ENCODE measurements around the gene CREB5.
A peak's percentile ranks its signal among the peaks of the same experiment; 100 is the strongest.

- TF ChIP-seq CTCF (IDR thresholded peaks at IDR 0.05; ENCODE audit: borderline replicate concordance, extremely low read depth, low read length, poor library complexity, severe bottlenecking), result peak; percentile 39
- TF ChIP-seq EZH2 (IDR thresholded peaks at IDR 0.05; ENCODE audit: borderline replicate concordance, low read depth, low read length, severe bottlenecking), result no peak
Observed at GRCh38 chr7:28853834-28854749, 441.8 kb downstream of the CREB5 start.

Data from DND-41 (cell line).